Measurements from ENCODE around the gene MAP3K4.

MAP3K4 gene

GRCh38 chr6:161130541-161130940 is 139.0 kb downstream of the MAP3K4 start:
- no peak for DNase-seq

- no peak for DNase-seq
Observed at GRCh38 chr6:161130967-161131766, 139.6 kb downstream of the MAP3K4 start.

- DNase-seq: no peak
Observed at GRCh38 chr6:161132384-161132783, 140.8 kb downstream of the MAP3K4 start.

- no peak for DNase-seq
Observed at GRCh38 chr6:161133963-161134362, 142.4 kb downstream of the MAP3K4 start.

GRCh38 chr6:161134550-161135298 is 143.2 kb downstream of the MAP3K4 start:
- DNase-seq: no peak

- no peak for DNase-seq
Observed at GRCh38 chr6:161135695-161136591, 144.4 kb downstream of the MAP3K4 start.

- no peak for DNase-seq
Observed at GRCh38 chr6:161136655-161137054, 145.1 kb downstream of the MAP3K4 start.

- no peak for DNase-seq
Observed at GRCh38 chr6:161137320-161137719, 145.8 kb downstream of the MAP3K4 start.

GRCh38 chr6:161137839-161138542 is 146.4 kb downstream of the MAP3K4 start:
- DNase-seq: no peak

- no peak for DNase-seq
Observed at GRCh38 chr6:161138543-161139303, 147.2 kb downstream of the MAP3K4 start.

- DNase-seq: no peak
Observed at GRCh38 chr6:161139304-161139765, 147.8 kb downstream of the MAP3K4 start.

GRCh38 chr6:161139766-161140553 is 148.4 kb downstream of the MAP3K4 start:
- no peak for DNase-seq

GRCh38 chr6:161140554-161140875 is 148.9 kb downstream of the MAP3K4 start:
- no peak for DNase-seq

- DNase-seq: no peak
Observed at GRCh38 chr6:161141173-161141572, 149.6 kb downstream of the MAP3K4 start.

- DNase-seq: no peak
Observed at GRCh38 chr6:161142957-161143296, 151.4 kb downstream of the MAP3K4 start.

- no peak for DNase-seq
Observed at GRCh38 chr6:161143663-161144430, 152.3 kb downstream of the MAP3K4 start.

- DNase-seq: no peak
Observed at GRCh38 chr6:161150136-161150535, 158.6 kb downstream of the MAP3K4 start.

- DNase-seq: no peak
Observed at GRCh38 chr6:161150566-161150965, 159.0 kb downstream of the MAP3K4 start.

GRCh38 chr6:161151059-161151645 is 159.6 kb downstream of the MAP3K4 start:
- no peak for DNase-seq

All from activated gamma-delta T cell (primary cell).